GM12875 (cell line): ENCODE data around the gene GCNT2.
"Not testable (repeated sequence)": the region's sequence is repeated elsewhere in the genome, so short reads cannot be mapped to it uniquely, and the experiment has no call there.

Experiments used
- H3K4me3 ChIP-seq: one replicate; pipeline ENCODE4 v1.5.1; 2011; ENCODE audit warnings: low read depth, low read length, control low read depth
- TF ChIP-seq, protein P1 (sequence below): IDR thresholded peaks from 2 replicates; pipeline ENCODE4 v1.5.1; 2011; ENCODE audit warnings: low read depth, mild to moderate bottlenecking, control low read depth, inconsistent platforms, low read length, moderate library complexity, borderline replicate concordance; ENCODE audit not compliant: insufficient read depth

Gene GCNT2

DNA sequence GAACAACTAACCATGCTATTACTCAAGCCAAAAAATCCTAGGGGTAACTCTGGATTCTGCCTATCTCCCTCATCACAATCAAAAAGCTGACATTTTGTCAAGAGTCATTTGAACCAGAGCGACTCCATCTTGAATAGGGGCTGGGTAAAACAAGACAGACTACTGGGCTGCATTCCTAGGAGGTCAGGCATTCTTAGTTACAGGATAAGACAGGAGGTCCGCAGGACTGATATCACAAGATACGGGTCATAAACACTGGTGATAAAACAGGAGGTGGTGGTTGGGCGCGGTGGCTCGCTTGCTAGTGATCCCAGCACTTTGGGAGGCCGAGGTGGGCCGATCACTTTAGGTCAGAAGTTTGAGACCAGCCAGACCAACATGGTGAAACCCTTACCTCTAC lies 141.1 kb downstream of the GCNT2 start:
- TF ChIP-seq, protein P1, sequence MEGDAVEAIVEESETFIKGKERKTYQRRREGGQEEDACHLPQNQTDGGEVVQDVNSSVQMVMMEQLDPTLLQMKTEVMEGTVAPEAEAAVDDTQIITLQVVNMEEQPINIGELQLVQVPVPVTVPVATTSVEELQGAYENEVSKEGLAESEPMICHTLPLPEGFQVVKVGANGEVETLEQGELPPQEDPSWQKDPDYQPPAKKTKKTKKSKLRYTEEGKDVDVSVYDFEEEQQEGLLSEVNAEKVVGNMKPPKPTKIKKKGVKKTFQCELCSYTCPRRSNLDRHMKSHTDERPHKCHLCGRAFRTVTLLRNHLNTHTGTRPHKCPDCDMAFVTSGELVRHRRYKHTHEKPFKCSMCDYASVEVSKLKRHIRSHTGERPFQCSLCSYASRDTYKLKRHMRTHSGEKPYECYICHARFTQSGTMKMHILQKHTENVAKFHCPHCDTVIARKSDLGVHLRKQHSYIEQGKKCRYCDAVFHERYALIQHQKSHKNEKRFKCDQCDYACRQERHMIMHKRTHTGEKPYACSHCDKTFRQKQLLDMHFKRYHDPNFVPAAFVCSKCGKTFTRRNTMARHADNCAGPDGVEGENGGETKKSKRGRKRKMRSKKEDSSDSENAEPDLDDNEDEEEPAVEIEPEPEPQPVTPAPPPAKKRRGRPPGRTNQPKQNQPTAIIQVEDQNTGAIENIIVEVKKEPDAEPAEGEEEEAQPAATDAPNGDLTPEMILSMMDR, result no peak
- H3K4me3 ChIP-seq, result no peak overlapping the region

DNA sequence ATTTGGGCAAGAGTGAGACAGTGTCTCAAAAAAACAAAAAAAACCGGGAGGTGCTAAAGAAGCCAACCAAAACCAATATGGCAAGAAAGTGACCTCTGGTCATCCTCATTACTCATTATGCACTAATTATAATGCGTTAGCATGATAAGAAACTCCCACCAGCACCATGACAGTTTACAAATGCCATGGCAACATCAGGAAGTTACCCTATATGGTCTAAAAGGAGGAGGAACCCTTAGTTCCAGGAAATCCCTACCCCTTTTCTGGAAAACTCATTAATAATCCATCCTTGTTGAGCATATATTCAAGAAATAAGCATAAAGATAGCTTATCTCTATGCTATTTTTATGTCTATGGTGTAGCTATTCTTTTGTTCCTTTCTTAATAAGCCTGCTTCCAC lies 141.6 kb downstream of the GCNT2 start:
- H3K4me3 ChIP-seq, result no peak overlapping the region
- TF ChIP-seq, protein P1, result no peak

DNA sequence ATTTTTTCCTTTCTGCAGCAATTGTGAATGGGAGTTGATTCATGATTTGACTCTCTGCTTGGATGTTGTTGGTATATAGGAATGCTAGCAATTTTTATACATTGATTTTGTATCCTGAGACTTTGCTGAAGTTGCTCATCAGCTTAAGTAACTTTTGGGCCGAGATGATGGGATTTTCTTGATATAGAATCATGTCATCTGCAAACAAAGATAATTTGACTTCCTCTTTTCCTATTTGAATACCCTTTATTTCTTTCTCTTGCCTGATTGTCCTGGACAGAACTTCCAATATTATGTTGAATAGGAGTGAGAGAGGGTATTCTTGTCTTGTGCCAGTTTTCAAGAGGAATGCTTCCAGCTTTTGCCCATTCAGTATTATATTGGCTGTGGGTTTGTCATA lies 144.4 kb downstream of the GCNT2 start:
- H3K4me3 ChIP-seq, result not testable (repeated sequence)

DNA sequence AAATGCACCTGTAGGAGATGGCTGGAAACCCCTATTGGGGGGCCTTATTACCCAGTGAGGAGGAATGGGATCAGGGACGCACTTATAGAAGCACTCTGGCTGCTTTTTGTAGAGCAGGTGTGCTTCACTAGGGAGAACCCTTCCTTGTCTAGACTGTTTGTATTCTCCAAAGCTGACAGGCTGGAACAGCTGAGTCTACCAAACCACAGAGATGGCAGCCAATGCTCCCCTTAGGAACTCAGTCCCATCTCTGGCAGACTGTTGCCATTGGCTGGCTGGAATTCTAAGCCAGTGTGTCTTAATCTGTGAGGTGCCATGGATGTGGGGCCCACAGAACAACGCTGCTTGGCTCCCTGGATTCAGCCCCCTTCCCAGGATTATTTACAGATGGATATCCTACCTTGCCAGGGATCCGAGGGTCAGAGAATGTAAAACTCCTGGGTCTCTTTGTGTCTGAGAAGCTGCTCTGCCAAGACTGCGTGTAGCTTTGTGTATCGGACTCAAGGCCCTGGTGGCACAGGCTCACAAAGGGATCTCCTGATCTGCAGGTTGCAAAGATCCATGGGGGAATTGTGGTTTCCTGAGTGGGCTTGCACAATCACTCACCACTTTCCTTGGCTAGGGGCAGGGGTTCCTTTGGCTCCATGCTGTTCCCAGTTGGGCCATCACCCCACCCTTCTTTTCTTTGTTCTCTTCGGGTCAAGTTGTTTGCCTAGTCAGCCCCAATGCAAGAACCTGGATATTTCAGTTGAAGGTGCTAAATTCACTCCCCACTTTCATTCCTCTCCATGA lies 147.2 kb downstream of the GCNT2 start:
- H3K4me3 ChIP-seq, result no peak overlapping the region
- TF ChIP-seq, protein P1, result no peak

DNA sequence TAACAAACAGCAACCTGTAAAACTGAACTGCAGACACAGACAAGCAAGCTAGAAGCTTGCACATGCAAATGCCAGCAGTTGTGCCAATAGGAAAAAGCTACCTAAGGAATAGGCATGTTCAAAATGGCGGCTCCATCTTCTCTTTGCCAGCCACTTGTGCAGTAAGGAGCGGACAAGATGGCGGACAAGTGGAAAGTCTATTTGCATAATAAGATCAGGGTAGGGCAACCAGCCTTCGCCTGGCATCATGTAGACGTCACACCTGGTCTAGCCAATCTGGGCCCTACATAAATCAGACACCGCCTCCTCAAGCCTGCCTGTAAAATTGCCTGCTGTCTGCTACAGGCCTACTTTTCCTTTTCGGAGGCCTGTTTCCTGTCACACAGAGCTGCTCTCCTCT lies 155.3 kb downstream of the GCNT2 start:
- TF ChIP-seq, protein P1, result no peak
- no peak overlapping the region for H3K4me3 ChIP-seq

DNA sequence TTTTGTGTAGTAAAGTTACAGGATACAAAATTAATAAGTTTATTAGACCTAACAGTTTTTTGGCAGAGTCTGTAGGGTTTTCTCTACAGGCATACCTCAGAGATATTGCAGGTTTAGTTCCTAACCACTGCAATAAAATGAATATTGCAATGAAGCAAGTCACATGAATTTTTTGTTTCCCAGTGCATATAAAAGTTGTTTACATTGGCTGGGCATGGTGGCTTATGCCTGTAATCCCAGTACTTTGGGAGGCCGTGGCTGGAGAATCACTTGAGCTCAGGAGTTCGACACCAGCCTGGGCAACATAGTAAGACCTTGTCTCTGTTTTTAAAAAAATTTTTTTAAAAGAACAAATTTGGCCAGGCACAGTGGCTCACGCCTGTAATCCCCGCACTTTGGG lies 157.3 kb downstream of the GCNT2 start:
- TF ChIP-seq, protein P1, result no peak
- H3K4me3 ChIP-seq, result no peak overlapping the region
